ENCODE results near the gene GPR143. TPM values are rescaled to one million over a fixed set of nuclear protein-coding genes. Genes with fewer than 3 reads are reported as not detected.

The GPR143 gene
- total RNA-seq, 1 experiment from 2014 or later: not detected

GRCh38 chrX:9681422-9681821 lies 84.2 kb downstream of the GPR143 start:
- POLR2A ChIA-PET: no interaction called here
- CTCF ChIA-PET: no interaction called here
- Histone ChIP-seq H3K36me3 (ENCODE audit: control insufficient read depth, insufficient read depth, low read length) (no peaks in the 10 kb centered on the region), H3K27me3 (ENCODE audit: control insufficient read depth, insufficient read depth, low read length) (no peaks in the 10 kb centered on the region), H3K4me3 (ENCODE audit: low read depth in 2 of 2, low read length in 2 of 2) (no peak overlapping the region), H3K9me3 (ENCODE audit: control insufficient read depth, insufficient read depth, low read depth, low read length) (no peaks in the 10 kb centered on the region), H3K4me1 (ENCODE audit: control insufficient read depth, insufficient read depth, low read length) (no peaks in the 10 kb centered on the region), H3K27ac (ENCODE audit: low read length) (no peak overlapping the region)
- no TSS peak for BruUV-seq (replicated peaks)
- DNase-seq (ENCODE audit: low read depth, low spot score): no peak
- intact Hi-C loops (cut with micrococcal nuclease; ENCODE audit: unreplicated experiment): no loop called here
- in situ Hi-C loops (cut with HindIII; ENCODE audit: low pct_unique_long_range_greater_than_20kb, low sequenced_read_pairs): no loop called here
- no peak for ATAC-seq
- TF ChIP-seq TCF7L2 (IDR thresholded peaks at IDR 0.05; ENCODE audit: low read depth, low read length): no peak
- TF ChIP-seq SIN3A (IDR thresholded peaks at IDR 0.05; ENCODE audit: borderline replicate concordance, insufficient read depth, low read depth, low read length): no peak
- no peak for TF ChIP-seq CTCF (IDR thresholded peaks at IDR 0.05)
- no peak for TF ChIP-seq POLR2AphosphoS5 (IDR thresholded peaks at IDR 0.05; ENCODE audit: low read depth, low read length)
- no peak for TF ChIP-seq REST (IDR thresholded peaks at IDR 0.05; ENCODE audit: insufficient read depth in 1 of 2, low read depth in 2 of 2, low read length in 1 of 2)

GRCh38 chrX:9681011-9681410 lies 84.6 kb downstream of the GPR143 start:
- no peak for DNase-seq (ENCODE audit: low read depth, low spot score)
- CTCF ChIA-PET: no interaction called here
- ATAC-seq: no peak
- no peak overlapping the region for H3K27ac ChIP-seq (ENCODE audit: low read length)
- BruUV-seq (replicated peaks): no TSS peak
- H3K4me1 ChIP-seq (ENCODE audit: control insufficient read depth, insufficient read depth, low read length): no peaks in the 10 kb centered on the region
- H3K27me3 ChIP-seq (ENCODE audit: control insufficient read depth, insufficient read depth, low read length): no peaks in the 10 kb centered on the region
- H3K4me3 ChIP-seq (ENCODE audit: low read depth in 2 of 2, low read length in 2 of 2): no peak overlapping the region
- in situ Hi-C loops (cut with HindIII; ENCODE audit: low pct_unique_long_range_greater_than_20kb, low sequenced_read_pairs) (no loop called here), intact Hi-C loops (cut with micrococcal nuclease; ENCODE audit: unreplicated experiment) (no loop called here)
- H3K9me3 ChIP-seq (ENCODE audit: control insufficient read depth, insufficient read depth, low read depth, low read length): no peaks in the 10 kb centered on the region
- no peaks in the 10 kb centered on the region for H3K36me3 ChIP-seq (ENCODE audit: control insufficient read depth, insufficient read depth, low read length)
- TF ChIP-seq REST (IDR thresholded peaks at IDR 0.05; ENCODE audit: insufficient read depth in 1 of 2, low read depth in 2 of 2, low read length in 1 of 2): no peak
- TF ChIP-seq SIN3A (IDR thresholded peaks at IDR 0.05; ENCODE audit: borderline replicate concordance, insufficient read depth, low read depth, low read length): no peak
- POLR2A ChIA-PET: no interaction called here
